ENCODE measurements around the gene EDDM3A. TPM values are rescaled to one million over a fixed set of nuclear protein-coding genes. Genes with fewer than 3 reads are reported as not detected.

The EDDM3A gene
- total and polyA plus RNA-seq, 2 of the 13 experiments (the other 11 are each of a cell fraction or from before 2014, with no cell fraction given) = not detected

DNA sequence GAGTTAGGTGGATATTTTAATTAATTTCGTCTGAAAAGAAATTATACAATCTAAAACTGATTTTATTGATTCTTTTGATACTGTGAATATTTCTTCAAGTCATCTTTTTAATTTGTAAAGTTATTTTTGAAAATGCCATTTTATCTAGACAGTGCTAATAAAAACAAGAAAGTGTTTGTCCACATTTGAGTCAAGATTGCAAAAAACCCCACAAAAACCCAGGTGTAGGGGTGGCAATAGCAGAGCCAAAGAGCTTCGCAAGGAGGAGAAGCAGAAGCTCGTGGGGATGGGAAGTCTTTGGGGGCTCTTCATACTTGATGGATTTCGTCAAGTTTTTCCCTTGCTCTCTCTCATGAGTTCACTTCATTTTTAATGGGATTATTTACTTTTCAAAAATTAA lies 41.3 kb downstream of the EDDM3A start:
- Histone ChIP-seq H3K79me2 (ENCODE audit: insufficient read depth, low read length) (no peaks in the 10 kb centered on the region), H3K27me3 (ENCODE audit: control insufficient read depth in 1 of 2, insufficient read depth in 2 of 2, low read length in 2 of 2) (no peaks in the 10 kb centered on the region), H3K4me1 (ENCODE audit: insufficient read depth, low read length) (no peaks in the 10 kb centered on the region), H2AFZ (ENCODE audit: low read length) (no peak overlapping the region), H3K27ac (ENCODE audit: extremely low read length, insufficient read depth, low read length) (no peak overlapping the region), H3K9ac (ENCODE audit: insufficient read depth, low read depth, low read length) (no peak overlapping the region), H3K36me3 (replicated peaks in 1 of 2; ENCODE audit: control insufficient read depth in 1 of 2, insufficient read depth in 2 of 2, low read length in 2 of 2) (no peaks in the 10 kb centered on the region), H3K4me3 (replicated peaks in 1 of 3; ENCODE audit: insufficient read depth in 1 of 3, low read depth in 2 of 3, low read length in 3 of 3) (no peak overlapping the region), H4K20me1 (ENCODE audit: insufficient read depth, low read length) (no peaks in the 10 kb centered on the region), H3K4me2 (ENCODE audit: low read depth, low read length) (no peak overlapping the region), H3K9me3 (ENCODE audit: low read length) (no peaks in the 10 kb centered on the region)
- BruUV-seq (replicated peaks) = no TSS peak
- in situ Hi-C loops (cut with HindIII; ENCODE audit: extremely low pct_ligation_motif_present, low pct_unique_long_range_greater_than_20kb) = no loop called here
- FAIRE-seq = no peak
- intact Hi-C loops (cut with micrococcal nuclease; ENCODE audit: unreplicated experiment) = no loop called here
- CTCF ChIA-PET (ENCODE audit: low intra/inter-chr PET ratio, low total read pairs) = no interaction called here
- POLR2A ChIA-PET = no interaction called here
- WGBS (ENCODE audit: low lambda C conversion rate) = 32% methylated on average over 4 of the region's 4 CpGs
- DNase-seq (ENCODE audit: low spot score) = no peak
- ATAC-seq = no peak
- TF ChIP-seq, protein P1, sequence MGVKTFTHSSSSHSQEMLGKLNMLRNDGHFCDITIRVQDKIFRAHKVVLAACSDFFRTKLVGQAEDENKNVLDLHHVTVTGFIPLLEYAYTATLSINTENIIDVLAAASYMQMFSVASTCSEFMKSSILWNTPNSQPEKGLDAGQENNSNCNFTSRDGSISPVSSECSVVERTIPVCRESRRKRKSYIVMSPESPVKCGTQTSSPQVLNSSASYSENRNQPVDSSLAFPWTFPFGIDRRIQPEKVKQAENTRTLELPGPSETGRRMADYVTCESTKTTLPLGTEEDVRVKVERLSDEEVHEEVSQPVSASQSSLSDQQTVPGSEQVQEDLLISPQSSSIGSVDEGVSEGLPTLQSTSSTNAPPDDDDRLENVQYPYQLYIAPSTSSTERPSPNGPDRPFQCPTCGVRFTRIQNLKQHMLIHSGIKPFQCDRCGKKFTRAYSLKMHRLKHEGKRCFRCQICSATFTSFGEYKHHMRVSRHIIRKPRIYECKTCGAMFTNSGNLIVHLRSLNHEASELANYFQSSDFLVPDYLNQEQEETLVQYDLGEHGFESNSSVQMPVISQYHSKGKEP (CRISPR knock-in tag; IDR thresholded peaks at IDR 0.05) = no peak
- TF ChIP-seq, protein P2, sequence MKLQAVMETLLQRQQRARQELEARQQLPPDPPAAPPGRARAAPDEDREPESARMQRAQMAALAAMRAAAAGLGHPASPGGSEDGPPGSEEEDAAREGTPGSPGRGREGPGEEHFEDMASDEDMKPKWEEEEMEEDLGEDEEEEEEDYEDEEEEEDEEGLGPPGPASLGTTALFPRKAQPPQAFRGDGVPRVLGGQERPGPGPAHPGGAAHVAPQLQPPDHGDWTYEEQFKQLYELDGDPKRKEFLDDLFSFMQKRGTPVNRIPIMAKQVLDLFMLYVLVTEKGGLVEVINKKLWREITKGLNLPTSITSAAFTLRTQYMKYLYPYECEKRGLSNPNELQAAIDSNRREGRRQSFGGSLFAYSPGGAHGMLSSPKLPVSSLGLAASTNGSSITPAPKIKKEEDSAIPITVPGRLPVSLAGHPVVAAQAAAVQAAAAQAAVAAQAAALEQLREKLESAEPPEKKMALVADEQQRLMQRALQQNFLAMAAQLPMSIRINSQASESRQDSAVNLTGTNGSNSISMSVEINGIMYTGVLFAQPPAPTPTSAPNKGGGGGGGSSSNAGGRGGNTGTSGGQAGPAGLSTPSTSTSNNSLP (IDR thresholded peaks at IDR 0.05; ENCODE audit: low read depth, low read length) = no peak
- TF ChIP-seq, protein P3, sequence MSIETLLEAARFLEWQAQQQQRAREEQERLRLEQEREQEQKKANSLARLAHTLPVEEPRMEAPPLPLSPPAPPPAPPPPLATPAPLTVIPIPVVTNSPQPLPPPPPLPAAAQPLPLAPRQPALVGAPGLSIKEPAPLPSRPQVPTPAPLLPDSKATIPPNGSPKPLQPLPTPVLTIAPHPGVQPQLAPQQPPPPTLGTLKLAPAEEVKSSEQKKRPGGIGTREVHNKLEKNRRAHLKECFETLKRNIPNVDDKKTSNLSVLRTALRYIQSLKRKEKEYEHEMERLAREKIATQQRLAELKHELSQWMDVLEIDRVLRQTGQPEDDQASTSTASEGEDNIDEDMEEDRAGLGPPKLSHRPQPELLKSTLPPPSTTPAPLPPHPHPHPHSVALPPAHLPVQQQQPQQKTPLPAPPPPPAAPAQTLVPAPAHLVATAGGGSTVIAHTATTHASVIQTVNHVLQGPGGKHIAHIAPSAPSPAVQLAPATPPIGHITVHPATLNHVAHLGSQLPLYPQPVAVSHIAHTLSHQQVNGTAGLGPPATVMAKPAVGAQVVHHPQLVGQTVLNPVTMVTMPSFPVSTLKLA (IDR thresholded peaks at IDR 0.05) = no peak
- TF ChIP-seq TAF1 (CRISPR knock-in tag; IDR thresholded peaks at IDR 0.05) (no peak), HNRNPLL (IDR thresholded peaks at IDR 0.05; ENCODE audit: low read depth, low read length, poor library complexity, severe bottlenecking) (no peak), RBAK (CRISPR knock-in tag; IDR thresholded peaks at IDR 0.05) (no peak), NR3C1 (CRISPR knock-in tag; IDR thresholded peaks at IDR 0.05) (no peak), ZNF160 (CRISPR knock-in tag; IDR thresholded peaks at IDR 0.05) (no peak), SP140L (CRISPR knock-in tag; IDR thresholded peaks at IDR 0.05; ENCODE audit: borderline replicate concordance) (no peak), PHF8 (CRISPR knock-in tag; IDR thresholded peaks at IDR 0.05) (no peak), SOX5 (CRISPR knock-in tag; IDR thresholded peaks at IDR 0.05; ENCODE audit: borderline replicate concordance) (no peak), CAMTA2 (CRISPR knock-in tag; IDR thresholded peaks at IDR 0.05; ENCODE audit: borderline replicate concordance) (no peak), ATM (IDR thresholded peaks at IDR 0.05; ENCODE audit: borderline replicate concordance) (no peak), NFRKB (IDR thresholded peaks at IDR 0.05) (no peak)
- TF ChIP-seq, protein P4, sequence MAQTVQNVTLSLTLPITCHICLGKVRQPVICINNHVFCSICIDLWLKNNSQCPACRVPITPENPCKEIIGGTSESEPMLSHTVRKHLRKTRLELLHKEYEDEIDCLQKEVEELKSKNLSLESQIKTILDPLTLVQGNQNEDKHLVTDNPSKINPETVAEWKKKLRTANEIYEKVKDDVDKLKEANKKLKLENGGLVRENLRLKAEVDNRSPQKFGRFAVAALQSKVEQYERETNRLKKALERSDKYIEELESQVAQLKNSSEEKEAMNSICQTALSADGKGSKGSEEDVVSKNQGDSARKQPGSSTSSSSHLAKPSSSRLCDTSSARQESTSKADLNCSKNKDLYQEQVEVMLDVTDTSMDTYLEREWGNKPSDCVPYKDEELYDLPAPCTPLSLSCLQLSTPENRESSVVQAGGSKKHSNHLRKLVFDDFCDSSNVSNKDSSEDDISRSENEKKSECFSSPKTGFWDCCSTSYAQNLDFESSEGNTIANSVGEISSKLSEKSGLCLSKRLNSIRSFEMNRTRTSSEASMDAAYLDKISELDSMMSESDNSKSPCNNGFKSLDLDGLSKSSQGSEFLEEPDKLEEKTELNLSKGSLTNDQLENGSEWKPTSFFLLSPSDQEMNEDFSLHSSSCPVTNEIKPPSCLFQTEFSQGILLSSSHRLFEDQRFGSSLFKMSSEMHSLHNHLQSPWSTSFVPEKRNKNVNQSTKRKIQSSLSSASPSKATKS (CRISPR knock-in tag; IDR thresholded peaks at IDR 0.05) = no peak
- TF ChIP-seq, protein P5, sequence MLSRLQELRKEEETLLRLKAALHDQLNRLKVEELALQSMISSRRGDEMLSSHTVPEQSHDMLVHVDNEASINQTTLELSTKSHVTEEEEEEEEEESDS (CRISPR knock-in tag; IDR thresholded peaks at IDR 0.05; ENCODE audit: borderline replicate concordance) = no peak
- TF ChIP-seq, protein P6, sequence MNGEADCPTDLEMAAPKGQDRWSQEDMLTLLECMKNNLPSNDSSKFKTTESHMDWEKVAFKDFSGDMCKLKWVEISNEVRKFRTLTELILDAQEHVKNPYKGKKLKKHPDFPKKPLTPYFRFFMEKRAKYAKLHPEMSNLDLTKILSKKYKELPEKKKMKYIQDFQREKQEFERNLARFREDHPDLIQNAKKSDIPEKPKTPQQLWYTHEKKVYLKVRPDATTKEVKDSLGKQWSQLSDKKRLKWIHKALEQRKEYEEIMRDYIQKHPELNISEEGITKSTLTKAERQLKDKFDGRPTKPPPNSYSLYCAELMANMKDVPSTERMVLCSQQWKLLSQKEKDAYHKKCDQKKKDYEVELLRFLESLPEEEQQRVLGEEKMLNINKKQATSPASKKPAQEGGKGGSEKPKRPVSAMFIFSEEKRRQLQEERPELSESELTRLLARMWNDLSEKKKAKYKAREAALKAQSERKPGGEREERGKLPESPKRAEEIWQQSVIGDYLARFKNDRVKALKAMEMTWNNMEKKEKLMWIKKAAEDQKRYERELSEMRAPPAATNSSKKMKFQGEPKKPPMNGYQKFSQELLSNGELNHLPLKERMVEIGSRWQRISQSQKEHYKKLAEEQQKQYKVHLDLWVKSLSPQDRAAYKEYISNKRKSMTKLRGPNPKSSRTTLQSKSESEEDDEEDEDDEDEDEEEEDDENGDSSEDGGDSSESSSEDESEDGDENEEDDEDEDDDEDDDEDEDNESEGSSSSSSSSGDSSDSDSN (CRISPR knock-in tag; IDR thresholded peaks at IDR 0.05) = no peak
